Epithelial cell of esophagus (primary cell): ENCODE data around the gene SLC9A1.
"Not testable (repeated sequence)": the region's sequence is repeated elsewhere in the genome, so short reads cannot be mapped to it uniquely, and the experiment has no call there.

ENCODE experiments used
- DNase-seq: peaks from one replicate; pipeline ENCODE4 v3.0.0; 2010; ENCODE audit warnings: low read depth
- H3K4me3 ChIP-seq: 2 replicates; pipeline ENCODE4 v1.5.1; 2011; ENCODE audit warnings: mild to moderate bottlenecking, low read length, control low read depth
- CTCF ChIP-seq: IDR thresholded peaks from 2 replicates; pipeline ENCODE4 v1.5.1; 2011; ENCODE audit warnings: low read depth, mild to moderate bottlenecking, low read length, control low read depth, inconsistent platforms; ENCODE audit not compliant: insufficient read depth; ENCODE audit errors: missing control alignments

Gene SLC9A1

GRCh38 chr1:27179379-27179778 lies 24.5 kb upstream of the SLC9A1 start:
- no peak for TF ChIP-seq CTCF
- peak; percentile 88 for DNase-seq
- H3K4me3 ChIP-seq: no peak overlapping the region

- no peak for TF ChIP-seq CTCF
- H3K4me3 ChIP-seq: no peak overlapping the region
- DNase-seq: no peak
These were observed 22.0 kb upstream of the SLC9A1 start for GRCh38 chr1:27176954-27177353.

- no peak overlapping the region for H3K4me3 ChIP-seq
- DNase-seq: no peak
- TF ChIP-seq CTCF: no peak
These were observed 21.4 kb upstream of the SLC9A1 start for GRCh38 chr1:27176323-27176722.

- H3K4me3 ChIP-seq, DNase-seq: not testable (repeated sequence)
These were observed 18.1 kb upstream of the SLC9A1 start for GRCh38 chr1:27172992-27173391.

- no peak overlapping the region for H3K4me3 ChIP-seq
- DNase-seq: no peak
- TF ChIP-seq CTCF: no peak
These were observed 12.0 kb upstream of the SLC9A1 start for GRCh38 chr1:27166929-27167328.

GRCh38 chr1:27166351-27166802 lies 11.5 kb upstream of the SLC9A1 start:
- no peak overlapping the region for H3K4me3 ChIP-seq
- DNase-seq: peak; percentile 66
- TF ChIP-seq CTCF: no peak

- TF ChIP-seq CTCF: no peak
- no peak overlapping the region for H3K4me3 ChIP-seq
- no peak for DNase-seq
These were observed 8.2 kb upstream of the SLC9A1 start for GRCh38 chr1:27163093-27163492.

- no peak overlapping the region for H3K4me3 ChIP-seq
- no peak for TF ChIP-seq CTCF
- DNase-seq: no peak
These were observed 7.2 kb upstream of the SLC9A1 start for GRCh38 chr1:27162090-27162489.
